ENCODE measurements around the gene POLR3B.

The POLR3B gene

DNA sequence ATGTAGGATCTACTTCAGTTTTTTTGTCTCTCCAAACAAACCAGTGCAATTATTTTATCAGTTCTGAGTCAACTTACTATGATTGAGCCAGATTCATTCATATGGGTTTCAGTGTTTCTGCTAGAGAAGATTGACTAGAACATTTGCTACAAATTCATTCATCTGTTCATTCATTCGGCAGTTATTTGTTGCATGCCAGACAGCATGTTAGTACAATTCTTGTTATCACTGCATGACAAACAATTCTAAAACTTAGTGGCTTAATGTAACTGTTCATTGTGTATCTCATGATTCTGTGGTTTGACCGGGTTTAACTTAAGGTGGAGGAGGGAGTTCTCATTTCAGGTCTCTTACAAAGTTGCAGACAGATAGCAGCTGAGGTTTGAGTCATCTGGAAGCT lies 52.3 kb downstream of the POLR3B start:
- no peak for TF ChIP-seq CTCF (IDR thresholded peaks at IDR 0.05; ENCODE audit: low read depth, low read length, missing control alignments)
- no peak overlapping the region for H3K4me3 ChIP-seq (replicated peaks; ENCODE audit: low read depth, low read length)
- no peak for DNase-seq (ENCODE audit: extremely low read depth, low read depth)

DNA sequence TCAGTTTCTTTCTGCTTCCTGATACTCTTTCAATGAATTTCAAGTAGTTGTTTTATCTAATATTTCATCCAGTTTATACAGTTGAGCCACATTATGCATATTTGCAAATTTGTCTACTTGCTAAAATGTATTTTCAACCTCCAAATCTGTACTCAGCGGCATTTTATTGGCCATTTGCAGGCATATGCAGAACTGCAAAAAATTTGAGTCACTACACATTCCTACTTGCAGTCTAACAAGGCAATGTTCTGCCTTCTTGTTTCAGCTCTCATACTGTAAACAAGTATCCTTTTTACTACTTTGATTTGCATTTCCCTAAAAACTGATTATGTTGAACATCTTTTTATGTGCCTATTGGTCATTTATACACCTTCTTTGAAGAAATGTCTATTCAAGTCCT lies 55.0 kb downstream of the POLR3B start:
- no peak overlapping the region for H3K4me3 ChIP-seq (replicated peaks; ENCODE audit: low read depth, low read length)
- DNase-seq (ENCODE audit: extremely low read depth, low read depth), result no peak
- TF ChIP-seq CTCF (IDR thresholded peaks at IDR 0.05; ENCODE audit: low read depth, low read length, missing control alignments), result no peak

GRCh38 chr12:106415134-106415533 lies 57.6 kb downstream of the POLR3B start:
- H3K4me3 ChIP-seq (replicated peaks; ENCODE audit: low read depth, low read length), result no peak overlapping the region
- peak; percentile 7 for DNase-seq (ENCODE audit: extremely low read depth, low read depth)
- TF ChIP-seq CTCF (IDR thresholded peaks at IDR 0.05; ENCODE audit: low read depth, low read length, missing control alignments), result no peak

- DNase-seq (ENCODE audit: extremely low read depth, low read depth), result no peak
- TF ChIP-seq CTCF (IDR thresholded peaks at IDR 0.05; ENCODE audit: low read depth, low read length, missing control alignments), result no peak
- H3K4me3 ChIP-seq (replicated peaks; ENCODE audit: low read depth, low read length), result no peak overlapping the region
Measured at GRCh38 chr12:106416273-106416672, 58.7 kb downstream of the POLR3B start.

- no peak for TF ChIP-seq CTCF (IDR thresholded peaks at IDR 0.05; ENCODE audit: low read depth, low read length, missing control alignments)
- H3K4me3 ChIP-seq (replicated peaks; ENCODE audit: low read depth, low read length), result no peak overlapping the region
- DNase-seq (ENCODE audit: extremely low read depth, low read depth), result peak; percentile 26
Measured at GRCh38 chr12:106417926-106418910, 60.7 kb downstream of the POLR3B start.

DNA sequence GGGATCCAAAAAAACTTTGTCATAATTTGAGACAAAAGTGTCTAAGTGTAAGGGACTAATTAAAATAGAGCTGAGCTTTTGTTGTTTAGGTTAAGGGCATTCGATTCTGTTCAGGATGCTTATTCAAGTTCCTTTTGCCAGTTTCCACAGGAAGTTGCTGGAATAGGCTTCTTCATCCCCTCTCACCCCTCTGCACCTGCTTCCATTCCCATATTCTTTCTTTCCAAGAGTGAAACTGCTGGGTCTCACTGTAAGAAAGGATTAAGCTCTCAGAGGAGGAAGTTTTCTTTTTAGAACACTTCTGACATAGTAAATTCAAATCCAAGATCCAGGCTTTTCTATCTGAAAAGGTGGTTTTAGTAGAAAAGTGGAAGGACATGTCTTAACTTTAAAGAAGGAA lies 61.4 kb downstream of the POLR3B start:
- TF ChIP-seq CTCF (IDR thresholded peaks at IDR 0.05; ENCODE audit: low read depth, low read length, missing control alignments), result no peak
- no peak overlapping the region for H3K4me3 ChIP-seq (replicated peaks; ENCODE audit: low read depth, low read length)
- DNase-seq (ENCODE audit: extremely low read depth, low read depth), result no peak
